GM12878 (cell line): ENCODE measurements around the gene FILIP1L. TPM values are rescaled to one million over a fixed set of nuclear protein-coding genes. Genes with fewer than 3 reads are reported as not detected.

Experiments
- ATAC-seq: fragments of 200-7000 bp; cut with Tn5 transposase; 3 replicates; pipeline ENCODE4 v1.9.1; 2020; ENCODE audit warnings: mild to moderate bottlenecking, moderate library complexity
- BruUV-seq: library from RNA; stranded (reverse); fragments of 400-500 nt; replicated peaks from 2 replicates; lab custom pipeline; 2021; lab: Mats Ljungman, UMichigan
- CTCF ChIA-PET: fragments of 300-600 bp; sonication (Branson Sonifier 250); formaldehyde crosslinking; extraction: SDS; loops from one replicate; lab custom pipeline; 2021; ENCODE audit warnings: inconsistent platforms; lab: Yijun Ruan, JAX
- POLR2A ChIA-PET: fragments of 350-600 bp; formaldehyde crosslinking; extraction: SDS; loops from one replicate; lab custom pipeline; 2021; ENCODE audit warnings: inconsistent platforms; lab: Charles Lee
- RAD21 ChIA-PET: fragments of 300-600 bp; sonication (Branson Sonifier 250); formaldehyde crosslinking; loops from one replicate; lab custom pipeline; 2023; ENCODE audit warnings: antibody characterized with exemption; ENCODE audit not compliant: unreplicated experiment; lab: Charles Lee
- SMC1A ChIA-PET: fragments of 300-600 bp; sonication (Branson Sonifier 250); formaldehyde crosslinking; loops from one replicate; lab custom pipeline; 2023; ENCODE audit not compliant: unreplicated experiment, uncharacterized antibody; lab: Charles Lee
- DNase-seq: peaks from one replicate; pipeline ENCODE4 v3.0.0-alpha.2; 2011; ENCODE audit warnings: low read depth, low spot score
- FAIRE-seq: peaks from 3 replicates; lab custom pipeline; 2011; peaks lifted over from hg19 to GRCh38; lab: Jason Lieb, UNC
- H2AFZ ChIP-seq: 2 replicates; pipeline ENCODE4 v1.6.0; 2011; ENCODE audit warnings: low read depth, low read length, control low read depth; ENCODE audit not compliant: control insufficient read depth
- H3K27ac ChIP-seq: 2 replicates; pipeline ENCODE4 v1.5.1; 2011; ENCODE audit warnings: control low read depth; ENCODE audit not compliant: control insufficient read depth, insufficient read depth
- H3K27me3 ChIP-seq, 2 experiments: replicated peaks in 1 of 2; 2 replicates each; pipeline versions ENCODE4 v1.6.0 to v1.6.1; 2011; ENCODE audit warnings: low read length in 1 of 2; ENCODE audit not compliant: control insufficient read depth in 2 of 2, insufficient read depth in 2 of 2
- H3K36me3 ChIP-seq, 2 experiments: 2 replicates each; pipeline ENCODE4 v1.5.1; 2011; ENCODE audit warnings: low read length in 1 of 2; ENCODE audit not compliant: control insufficient read depth in 2 of 2, insufficient read depth in 2 of 2
- H3K4me1 ChIP-seq: 2 replicates; pipeline ENCODE4 v1.6.1; 2011; ENCODE audit warnings: mild to moderate bottlenecking, low read length, moderate library complexity, mixed read lengths; ENCODE audit not compliant: control insufficient read depth, insufficient read depth
- H3K4me2 ChIP-seq: 2 replicates; pipeline ENCODE4 v1.6.0; 2011; ENCODE audit warnings: control low read depth; ENCODE audit not compliant: control insufficient read depth, insufficient read depth
- H3K4me3 ChIP-seq: fragments of 200-600 bp; sonication (generic); 2 replicates; pipeline ENCODE4 v1.5.1; 2016
- H3K79me2 ChIP-seq: 2 replicates; pipeline ENCODE4 v1.6.0; 2011; ENCODE audit warnings: low read length; ENCODE audit not compliant: control insufficient read depth, insufficient read depth
- H3K9ac ChIP-seq: 2 replicates; pipeline ENCODE4 v1.8.0; 2011; ENCODE audit warnings: low read length, control low read depth, mixed read lengths; ENCODE audit not compliant: control insufficient read depth, insufficient read depth
- H3K9me3 ChIP-seq: replicated peaks from 3 replicates; pipeline ENCODE4 v1.5.1; 2011; ENCODE audit warnings: mild to moderate bottlenecking, low read length; ENCODE audit not compliant: control insufficient read depth, insufficient read depth
- H4K20me1 ChIP-seq: 2 replicates; pipeline ENCODE4 v1.6.0; 2011; ENCODE audit not compliant: control insufficient read depth, insufficient read depth
- POLR2AphosphoS5 ChIP-seq: IDR thresholded peaks from 2 replicates; pipeline ENCODE4 v1.6.1; 2011; ENCODE audit warnings: mild to moderate bottlenecking, low read length, inconsistent platforms
- SKIL ChIP-seq: fragments of 450-650 bp; IDR thresholded peaks from 2 replicates; pipeline ENCODE4 v1.6.1; 2017; ENCODE audit warnings: mild to moderate bottlenecking, low read depth, inconsistent platforms; ENCODE audit not compliant: poor library complexity, severe bottlenecking
- WGBS: methylation state at CpG from one replicate; pipeline ENCODE4 v1.1.6; 2016; ENCODE audit warnings: low lambda C conversion rate; ENCODE audit not compliant: insufficient replicate concordance, insufficient coverage; ENCODE audit errors: missing lambda C conversion rate; 5-methylcytosine and 5-hydroxymethylcytosine counted together
- in situ Hi-C: fragments of 300-500 bp; cut with MboI; formaldehyde crosslinking; loops from 9 replicates; pipeline ENCODE4 v1.14.3; 2018; ENCODE audit warnings: mixed read lengths
- intact Hi-C: fragments of 100-400 bp; cut with micrococcal nuclease; formaldehyde crosslinking; loops from one replicate; pipeline ENCODE4 v1.14.2; 2022; ENCODE audit not compliant: unreplicated experiment
- polyA plus RNA-seq, 11 experiments: library from polyadenylated mRNA; depleted of rRNA in 4 of 11; unstranded in 6 of 11; stranded (reverse) in 5 of 11; fragments of >200 nt; fragmentation: Nextera tagmentation in 4 of 11; fragmentation: Illumina TruSeq in 1 of 11; extraction: Ambion mirVana in 4 of 11; extraction: Trizol in 1 of 11; gene quantifications; 1 replicate in 1 of 11; 2 replicates in 10 of 11; pipeline versions ENCODE4 v1.2.1 to v1.2.3, GENCODE V29; 2011 to 2016; ENCODE audit warnings: inconsistent platforms in 2 of 11, missing spikeins in 2 of 11, low read depth in 1 of 11
- total RNA-seq, 4 experiments: library from RNA; depleted of rRNA in 3 of 4; stranded (reverse); fragments of >200 nt in 3 of 4; fragmentation: Illumina TruSeq in 1 of 4; extraction: Trizol in 1 of 4; gene quantifications; 2 replicates each; pipeline versions ENCODE4 v1.2.1 to v1.2.3, GENCODE V29; 2013 to 2021

The FILIP1L gene
- total and polyA plus RNA-seq, 10 of the 15 experiments (the other 5 are each of a cell fraction or from before 2014, with no cell fraction given) = 0.24 to 6.1 (median 3.5) TPM

- Histone ChIP-seq H3K4me2 (0 out of 2 replicates have a peak overlapping the region, but pooled peaks have one; percentile 25), H3K27ac (no peak overlapping the region), H2AFZ (no peak overlapping the region), H3K4me1 (no peaks in the 10 kb centered on the region), H3K4me3 (no peak overlapping the region), H3K36me3 (peaks cover 0 to 4% of the 10 kb centered on the region in 2 experiments; a peak in 1 of 4 replicates), H3K79me2 (peaks cover 5% of the 10 kb centered on the region), H4K20me1 (no peaks in the 10 kb centered on the region), H3K9ac (no peak overlapping the region), H3K27me3 (no peaks in the 10 kb centered on the region), H3K9me3 (no peaks in the 10 kb centered on the region)
- DNase-seq = no peak
- CTCF ChIA-PET = interaction anchor here (1.8 to 4.2 kb wide), 3 partner anchors 7 to 429 kb away, joined by 4 to 34 read pairs (median 14); no protein-coding TSS in a partner anchor
- BruUV-seq = no TSS peak
- WGBS = 73% methylated on average over 3 of the region's 3 CpGs
- RAD21 ChIA-PET = interaction anchor here (1.5 kb wide), 1 partner anchor 35 kb away, joined by 3 read pairs; no protein-coding TSS in a partner anchor
- intact Hi-C loops (no loop called here), in situ Hi-C loops (no loop called here)
- POLR2A ChIA-PET = no interaction called here
- no peak; the same call in 2 of the 3 replicates for ATAC-seq
- TF ChIP-seq SKIL (no peak), POLR2AphosphoS5 (no peak)
- SMC1A ChIA-PET = interaction anchor here (0.6 to 2.0 kb wide), 4 partner anchors 17 to 1381 kb away, joined by 3 to 7 read pairs (median 4); partner anchors contain the start of gene TBC1D23
- FAIRE-seq = no peak
Measured at GRCh38 chr3:99825004-99825640, 289.2 kb downstream of the FILIP1L start.
